Measurements from ENCODE around the gene SYT4.
"Not testable (repeated sequence)": the region's sequence is repeated elsewhere in the genome, so short reads cannot be mapped to it uniquely, and the experiment has no call there.

DNA sequence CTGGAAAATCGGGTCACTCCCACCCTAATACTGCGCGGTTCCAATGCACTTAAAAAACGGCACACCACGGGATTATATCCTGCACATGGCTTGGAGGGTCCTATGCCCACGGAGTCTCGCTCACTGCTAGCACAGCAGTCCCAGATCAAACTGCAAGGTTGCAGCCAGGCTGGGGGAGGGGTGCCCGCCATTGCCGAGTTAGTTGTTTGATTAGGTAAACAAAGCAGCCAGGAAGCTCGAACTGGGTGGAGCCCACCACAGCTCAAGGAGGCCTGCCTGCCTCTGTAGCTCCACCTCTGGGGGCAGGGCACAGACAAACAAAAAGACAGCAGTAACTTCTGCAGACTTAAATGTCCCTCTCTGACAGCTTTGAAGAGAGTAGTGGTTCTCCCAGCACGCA, 8.9 kb upstream of the SYT4 start:
- TF ChIP-seq EZH2 (IDR thresholded peaks at IDR 0.05; ENCODE audit: borderline replicate concordance); EZH2phosphoT487 (IDR thresholded peaks at IDR 0.05; ENCODE audit: low read depth, severe bottlenecking, unreplicated experiment): not testable (repeated sequence)
- TF ChIP-seq, protein P1, sequence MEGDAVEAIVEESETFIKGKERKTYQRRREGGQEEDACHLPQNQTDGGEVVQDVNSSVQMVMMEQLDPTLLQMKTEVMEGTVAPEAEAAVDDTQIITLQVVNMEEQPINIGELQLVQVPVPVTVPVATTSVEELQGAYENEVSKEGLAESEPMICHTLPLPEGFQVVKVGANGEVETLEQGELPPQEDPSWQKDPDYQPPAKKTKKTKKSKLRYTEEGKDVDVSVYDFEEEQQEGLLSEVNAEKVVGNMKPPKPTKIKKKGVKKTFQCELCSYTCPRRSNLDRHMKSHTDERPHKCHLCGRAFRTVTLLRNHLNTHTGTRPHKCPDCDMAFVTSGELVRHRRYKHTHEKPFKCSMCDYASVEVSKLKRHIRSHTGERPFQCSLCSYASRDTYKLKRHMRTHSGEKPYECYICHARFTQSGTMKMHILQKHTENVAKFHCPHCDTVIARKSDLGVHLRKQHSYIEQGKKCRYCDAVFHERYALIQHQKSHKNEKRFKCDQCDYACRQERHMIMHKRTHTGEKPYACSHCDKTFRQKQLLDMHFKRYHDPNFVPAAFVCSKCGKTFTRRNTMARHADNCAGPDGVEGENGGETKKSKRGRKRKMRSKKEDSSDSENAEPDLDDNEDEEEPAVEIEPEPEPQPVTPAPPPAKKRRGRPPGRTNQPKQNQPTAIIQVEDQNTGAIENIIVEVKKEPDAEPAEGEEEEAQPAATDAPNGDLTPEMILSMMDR (IDR thresholded peaks at IDR 0.05; ENCODE audit: poor library complexity), result not testable (repeated sequence)
